Measurements from ENCODE around the gene KRTAP10-3. TPM values are rescaled to one million over a fixed set of nuclear protein-coding genes. Genes with fewer than 3 reads are reported as not detected.
A peak's percentile ranks its signal among the peaks of the same experiment; 100 is the strongest.

KRTAP10-3 gene
- total and polyA plus RNA-seq, 2 of the 13 experiments (the other 11 are each of a cell fraction or from before 2014, with no cell fraction given): not detected

GRCh38 chr21:44517175-44517899 is 41.3 kb downstream of the KRTAP10-3 start (continued):
- TF ChIP-seq PRDM4 (CRISPR knock-in tag; IDR thresholded peaks at IDR 0.05; ENCODE audit: borderline replicate concordance) (no peak), RARA (CRISPR knock-in tag; IDR thresholded peaks at IDR 0.05) (0 out of 2 replicates have a peak, but pooled peaks have one; percentile 12), ZNF329 (CRISPR knock-in tag; IDR thresholded peaks at IDR 0.05; ENCODE audit: low read depth) (no peak), DRAP1 (CRISPR knock-in tag; IDR thresholded peaks at IDR 0.05) (peak; percentile 49; the same call in 1 of the 2 replicates), SNRNP70 (IDR thresholded peaks at IDR 0.05; ENCODE audit: low read depth, low read length) (no peak), ZNF703 (CRISPR knock-in tag; IDR thresholded peaks at IDR 0.05; ENCODE audit: borderline replicate concordance) (no peak), ZSCAN22 (CRISPR knock-in tag; IDR thresholded peaks at IDR 0.05) (no peak), SUZ12 (IDR thresholded peaks at IDR 0.05; ENCODE audit: low read depth, low read length) (no peak), YY1 (IDR thresholded peaks at IDR 0.05; ENCODE audit: insufficient read depth, insufficient replicate concordance, low read depth, low read length) (peak; percentile 18), ZNF274 (CRISPR knock-in tag; IDR thresholded peaks at IDR 0.05) (no peak), ZNF780A (CRISPR knock-in tag; IDR thresholded peaks at IDR 0.05) (no peak), CERS6 (CRISPR knock-in tag; IDR thresholded peaks at IDR 0.05) (no peak), HMGXB3 (CRISPR knock-in tag; IDR thresholded peaks at IDR 0.05; ENCODE audit: borderline replicate concordance) (peak; percentile 71; the same call in 1 of the 2 replicates), MATR3 (CRISPR knock-in tag; IDR thresholded peaks at IDR 0.05) (no peak), ZNF230 (CRISPR knock-in tag; IDR thresholded peaks at IDR 0.05) (no peak), HDAC1 (CRISPR knock-in tag; IDR thresholded peaks at IDR 0.05) (0 out of 2 replicates have a peak, but pooled peaks have one; percentile 19), FIP1L1 (IDR thresholded peaks at IDR 0.05; ENCODE audit: borderline replicate concordance, insufficient read depth, low read depth, low read length) (no peak)
